SKM-1 (cell line): ENCODE measurements around the gene ISM2.

Source experiments
- DNase-seq: peaks from one replicate; lab custom pipeline; 2025; ENCODE audit not compliant: unreplicated experiment; lab: John Stamatoyannopoulos, UW

ISM2 gene

DNA sequence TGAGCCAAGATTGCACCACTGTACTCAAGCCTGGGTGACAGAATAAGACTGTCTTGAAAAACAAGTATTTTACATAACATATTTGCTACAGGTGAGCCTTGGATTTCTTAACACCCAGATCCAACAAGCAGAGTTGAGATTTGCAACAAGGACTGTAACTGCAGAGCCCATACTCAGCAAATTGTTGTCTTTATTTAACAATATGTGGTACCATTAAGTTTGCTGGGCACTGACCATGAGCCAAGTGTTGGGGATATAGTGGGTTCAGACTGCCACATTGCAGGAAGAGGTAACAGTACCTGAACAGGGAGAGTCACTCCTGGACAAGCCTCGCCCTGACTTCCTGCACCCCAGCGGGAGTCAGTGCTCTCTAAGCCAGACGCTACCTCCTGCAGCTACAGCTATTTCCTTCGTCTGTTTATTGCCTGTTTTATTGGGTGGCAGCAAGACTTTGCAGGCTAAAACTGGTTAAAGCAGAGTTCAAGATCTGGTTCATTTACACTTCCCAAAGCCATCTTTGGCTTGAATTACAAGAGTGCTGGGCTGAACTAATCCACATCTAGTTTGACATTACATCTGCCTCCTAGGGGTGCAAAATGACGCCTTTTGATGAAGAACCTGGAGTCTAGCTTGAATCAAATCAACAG lies 28.3 kb downstream of the ISM2 start:
- no peak for DNase-seq

DNA sequence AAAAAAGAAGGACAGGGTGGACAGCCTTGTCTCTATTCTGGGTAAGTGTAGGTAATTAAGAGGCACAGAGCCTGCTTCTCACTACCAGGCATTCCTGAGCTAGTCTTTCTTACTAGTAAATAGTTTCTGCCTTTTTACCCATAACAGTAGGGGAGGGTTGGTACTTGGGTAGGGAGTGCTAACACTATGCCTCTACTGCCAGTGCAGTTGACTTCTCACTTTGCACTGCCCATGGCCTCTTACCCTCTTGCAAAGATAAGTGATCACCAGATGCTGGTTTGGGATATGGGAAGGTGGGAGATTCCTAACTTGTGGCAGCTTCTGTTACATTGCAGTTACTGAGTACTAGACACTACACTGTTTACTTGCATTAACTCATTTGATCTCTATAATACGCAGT lies 29.1 kb downstream of the ISM2 start:
- DNase-seq, result no peak

DNA sequence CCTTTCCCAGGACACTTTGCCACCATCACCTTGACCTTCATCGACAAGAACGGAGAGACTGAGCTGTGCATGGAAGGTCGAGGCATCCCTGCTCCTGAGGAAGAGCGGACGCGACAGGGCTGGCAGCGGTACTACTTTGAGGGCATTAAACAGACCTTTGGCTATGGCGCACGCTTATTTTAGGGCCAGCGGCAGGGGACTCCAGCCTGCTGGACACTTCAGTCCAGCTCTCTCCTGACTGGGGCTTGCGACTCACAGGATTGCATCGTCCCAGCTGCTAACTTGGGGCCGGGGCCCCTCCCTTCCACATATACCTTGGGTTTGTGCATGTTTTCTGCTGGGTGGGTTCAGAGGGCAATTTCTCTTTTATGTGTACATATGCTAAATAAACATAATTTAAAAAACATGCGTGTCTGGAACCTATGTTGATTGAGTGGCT lies 29.5 kb downstream of the ISM2 start:
- DNase-seq, result no peak

DNA sequence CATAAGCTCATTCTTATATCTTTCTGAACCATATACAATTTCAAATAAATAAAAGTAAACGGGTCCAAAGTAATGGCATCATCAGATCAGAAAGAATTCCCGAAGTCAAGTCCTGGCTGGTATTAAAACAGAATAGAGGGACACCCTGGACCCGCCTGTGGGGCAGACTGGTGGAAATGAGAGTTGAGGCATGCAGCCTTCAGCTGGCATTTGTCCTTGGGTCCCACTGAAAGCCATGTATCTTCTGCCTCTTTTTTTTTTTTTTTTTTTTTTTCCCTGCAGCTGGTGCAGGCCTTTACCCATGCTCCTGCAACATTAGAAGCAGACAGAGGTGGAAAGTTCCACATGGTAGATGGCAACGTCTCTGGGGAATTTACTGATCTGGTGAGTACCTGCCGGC lies 30.8 kb downstream of the ISM2 start:
- no peak for DNase-seq

DNA sequence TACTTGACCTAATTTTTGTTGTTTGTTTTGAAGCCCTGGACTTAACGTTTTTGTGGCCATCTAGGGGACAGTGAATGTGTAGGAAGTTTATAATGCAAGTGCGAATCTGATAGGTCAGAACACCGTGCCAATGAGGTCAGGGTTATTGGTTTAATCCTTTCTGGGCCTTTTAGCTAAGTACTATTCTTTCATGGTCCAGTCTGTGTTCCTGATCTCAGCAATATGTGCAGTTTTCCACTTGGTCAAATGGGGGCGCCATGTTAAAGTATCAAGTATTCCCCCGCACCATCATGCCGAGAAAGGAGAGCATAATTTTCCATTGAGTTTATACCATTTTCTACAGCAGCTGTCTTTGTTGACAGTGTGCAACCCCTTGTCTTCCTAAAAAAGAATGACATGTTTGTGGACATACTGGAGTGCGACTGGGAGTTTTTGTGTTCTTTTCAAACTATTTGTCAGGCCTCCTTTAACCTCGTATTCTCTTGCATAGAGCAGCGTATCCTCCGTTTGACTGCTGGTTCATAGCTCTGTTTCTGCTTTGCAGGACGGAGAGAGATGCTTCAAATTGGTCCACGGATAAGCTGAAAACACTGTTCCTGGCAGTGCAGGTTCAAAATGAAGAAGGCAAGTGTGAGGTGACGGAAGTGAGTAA lies 39.4 kb downstream of the ISM2 start:
- peak; percentile 22 for DNase-seq

DNA sequence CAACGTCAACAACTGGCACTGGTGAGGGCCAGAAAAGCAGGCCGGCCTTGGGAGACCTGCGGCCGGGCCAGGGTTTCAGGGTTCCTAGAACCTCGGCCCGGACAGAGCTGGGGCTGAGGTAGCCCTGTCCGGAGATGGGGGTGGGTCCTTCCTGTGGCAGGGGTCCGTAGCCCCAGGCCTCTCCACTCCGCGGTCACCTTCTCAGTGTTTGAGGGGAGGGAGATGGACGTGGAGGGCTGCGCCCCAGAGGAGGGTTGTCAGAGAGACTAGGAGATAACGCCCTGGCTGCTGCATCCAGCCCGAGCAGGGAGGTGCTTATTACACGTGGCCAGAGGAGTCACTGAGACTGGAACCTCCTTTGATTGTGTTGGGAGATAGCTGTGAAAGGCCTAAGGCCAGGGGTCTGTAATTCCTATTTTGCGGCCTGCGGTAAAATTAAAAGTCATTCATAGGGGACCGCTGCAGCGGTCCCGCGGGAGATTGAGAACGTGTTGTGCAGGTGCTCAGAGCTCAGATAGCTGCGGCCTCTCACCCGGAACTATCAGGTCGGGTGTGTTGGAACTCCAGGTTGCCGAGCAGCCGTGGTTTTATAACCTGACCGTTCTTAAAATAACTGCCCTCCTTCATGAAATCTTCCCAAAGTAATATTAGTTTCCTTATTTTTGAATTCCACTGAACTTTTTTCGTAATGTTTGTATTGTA lies 40.2 kb downstream of the ISM2 start:
- no peak for DNase-seq

DNA sequence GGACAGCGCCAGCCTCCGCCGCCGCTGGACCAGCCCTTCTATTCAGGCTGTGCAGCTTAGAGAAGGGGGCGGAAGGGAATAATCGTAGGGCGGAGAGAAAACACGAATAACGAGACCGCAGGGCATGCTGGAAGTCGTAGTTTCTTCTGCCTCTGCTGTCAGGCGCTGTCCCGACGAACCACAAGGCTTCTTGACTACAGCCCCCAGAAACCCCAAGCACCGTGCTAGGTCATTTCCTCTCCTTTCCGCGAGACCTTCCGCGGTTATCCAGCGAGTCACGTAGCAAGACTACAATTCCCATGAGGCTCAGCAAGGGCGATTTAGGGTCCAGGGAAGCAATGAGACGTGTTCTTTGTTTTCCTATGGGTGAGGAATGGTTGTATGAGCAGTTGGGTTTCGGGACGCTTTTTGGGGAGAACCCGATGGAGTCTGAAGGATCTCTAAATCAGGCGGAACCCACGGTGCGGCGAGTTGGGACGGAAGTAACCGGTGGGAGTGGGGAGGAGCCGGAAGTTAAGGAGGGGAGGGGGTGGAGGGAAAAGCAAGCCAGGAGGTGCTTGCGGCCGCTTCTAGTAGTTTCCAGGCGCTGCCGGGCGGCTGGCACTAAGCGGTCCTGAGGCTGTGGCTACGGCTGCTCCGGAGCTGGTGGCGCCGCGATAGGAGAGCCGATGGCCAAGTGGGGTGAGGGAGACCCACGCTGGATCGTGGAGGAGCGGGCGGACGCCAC lies 40.9 kb downstream of the ISM2 start, which contains the start of the genes AHSA1 and VIPAS39:
TSS of gene AHSA1 (plus strand) at position 572 of the 727 bp plus-strand sequence. CDS start at position 669, 97 bp downstream.
TSS of gene VIPAS39 (minus strand) at position 80 of the 727 bp plus-strand sequence. CDS start 3,499 bp downstream, outside the sequence.
- DNase-seq, result peak; percentile 77

DNA sequence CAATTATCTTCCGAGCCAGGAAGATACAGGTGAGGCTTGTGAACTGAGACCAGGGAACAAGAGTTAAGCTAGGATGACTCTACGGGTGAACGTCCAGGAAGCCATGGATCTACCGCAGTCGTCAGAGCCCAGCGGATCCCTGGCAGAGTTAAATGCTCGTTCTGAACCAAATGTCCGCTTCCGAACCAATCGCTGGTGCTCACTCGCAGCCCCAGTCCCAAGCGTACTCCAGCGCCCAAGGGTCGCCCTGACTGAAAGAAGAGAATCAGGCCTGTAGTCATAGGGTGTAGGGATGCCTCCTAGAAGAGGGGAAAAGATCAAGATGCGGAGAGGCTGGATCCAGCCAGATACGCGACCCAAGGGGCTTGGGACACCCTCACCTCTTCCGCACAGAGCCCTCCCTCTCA lies 41.5 kb downstream of the ISM2 start:
- no peak for DNase-seq

DNA sequence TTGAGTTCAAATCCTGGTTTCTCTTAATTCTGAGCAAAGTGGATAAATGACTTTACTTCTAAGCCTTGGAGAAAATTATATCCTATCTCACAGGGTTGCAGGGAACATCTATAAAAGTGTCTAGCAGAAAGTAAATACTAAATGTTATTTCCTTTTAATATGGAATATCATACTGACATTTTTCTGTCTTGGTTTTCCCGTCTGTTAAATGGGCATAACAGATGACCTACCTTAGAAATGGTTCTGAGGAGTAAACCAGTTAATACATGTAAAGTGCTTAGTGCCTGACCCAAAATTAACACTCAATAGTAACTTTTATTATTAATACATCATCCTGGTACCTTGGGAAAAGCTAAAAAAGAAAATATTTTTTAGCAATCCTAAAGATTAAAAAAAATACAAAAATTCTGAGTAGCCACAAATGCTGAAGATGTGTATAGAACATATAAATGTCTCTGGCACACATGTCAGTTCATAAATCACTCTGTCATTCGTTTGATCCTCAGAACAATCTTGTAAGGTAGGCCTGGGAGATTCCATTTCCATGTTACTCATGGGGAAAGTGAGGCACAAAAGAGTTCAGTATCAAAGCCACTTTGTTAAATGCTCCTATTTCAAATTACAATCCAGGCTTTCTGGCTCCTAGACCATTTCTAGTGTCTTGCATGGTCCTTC lies 42.5 kb downstream of the ISM2 start:
- no peak for DNase-seq

DNA sequence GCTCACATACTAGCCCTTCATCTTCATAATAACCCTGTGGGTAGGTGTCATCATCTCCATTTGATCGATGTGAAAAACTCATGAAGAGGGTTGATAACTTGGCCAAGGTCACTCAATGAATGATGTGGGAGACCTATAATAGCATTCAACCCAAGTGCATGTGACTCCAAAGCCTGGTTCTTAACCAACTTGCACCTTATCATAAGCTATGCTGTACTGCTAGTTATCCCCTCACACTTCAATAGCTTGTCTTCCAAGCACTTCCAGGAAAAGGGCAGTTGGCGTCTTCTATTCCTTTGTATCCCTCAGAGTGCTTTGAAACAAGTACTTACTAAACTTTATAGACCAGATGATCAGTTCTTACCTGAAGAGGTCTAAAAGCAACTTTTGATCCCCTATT lies 56.4 kb downstream of the ISM2 start:
- no peak for DNase-seq

DNA sequence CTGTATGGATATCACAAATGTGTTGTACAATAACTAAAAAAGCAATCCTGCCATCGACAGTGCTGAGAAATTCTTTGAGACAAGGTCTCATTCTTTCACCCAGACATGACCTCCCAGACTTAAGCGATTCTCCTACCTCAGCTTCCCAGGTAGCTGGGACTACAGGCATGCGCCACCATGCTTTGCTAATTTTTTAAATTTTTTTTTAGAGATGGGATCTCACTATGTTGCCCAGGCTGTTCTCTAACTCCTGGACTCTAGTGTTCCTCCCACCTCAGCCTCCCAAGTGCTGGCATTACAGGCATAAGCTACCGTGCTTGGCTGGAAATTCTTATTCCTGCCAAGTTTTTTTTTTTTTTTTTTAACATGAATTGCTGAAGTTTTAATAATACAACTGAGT lies 58.8 kb downstream of the ISM2 start:
- no peak for DNase-seq

DNA sequence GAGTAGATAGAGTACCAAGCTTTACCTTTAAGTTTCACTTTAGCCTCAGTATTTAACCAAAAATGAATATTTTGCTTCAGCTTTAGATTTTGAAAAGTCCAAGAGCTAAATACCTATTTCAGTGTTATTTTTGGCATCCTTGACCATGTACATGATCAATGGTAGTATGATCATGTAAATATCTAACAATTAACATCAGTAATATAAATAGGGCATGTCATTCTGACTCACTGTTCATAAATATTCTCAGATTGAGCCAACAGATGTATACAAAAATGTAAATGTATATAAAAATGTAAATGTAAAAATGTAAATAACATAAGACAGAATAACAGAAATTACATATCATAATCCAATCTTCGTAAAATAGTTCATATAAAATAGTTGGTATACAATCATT lies 60.0 kb downstream of the ISM2 start:
- DNase-seq, result no peak

DNA sequence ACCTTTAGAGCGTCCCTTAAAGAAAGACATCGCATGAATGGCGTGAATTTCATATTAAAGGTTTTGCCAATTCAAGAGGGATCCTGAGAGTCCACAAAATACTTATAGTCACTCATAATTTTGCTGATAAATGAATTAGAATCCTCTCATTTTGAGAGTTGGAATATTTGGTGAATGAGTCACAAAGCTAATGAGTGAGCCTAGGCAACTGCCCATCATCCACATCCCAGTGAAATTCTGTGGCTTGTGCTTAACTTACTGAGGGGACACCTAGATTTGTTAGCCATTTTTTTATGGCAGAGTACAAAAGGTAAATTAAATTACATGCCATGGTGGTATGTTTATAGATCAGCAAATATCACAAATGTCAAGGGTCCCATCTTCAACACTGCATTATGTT lies 62.6 kb downstream of the ISM2 start:
- no peak for DNase-seq

DNA sequence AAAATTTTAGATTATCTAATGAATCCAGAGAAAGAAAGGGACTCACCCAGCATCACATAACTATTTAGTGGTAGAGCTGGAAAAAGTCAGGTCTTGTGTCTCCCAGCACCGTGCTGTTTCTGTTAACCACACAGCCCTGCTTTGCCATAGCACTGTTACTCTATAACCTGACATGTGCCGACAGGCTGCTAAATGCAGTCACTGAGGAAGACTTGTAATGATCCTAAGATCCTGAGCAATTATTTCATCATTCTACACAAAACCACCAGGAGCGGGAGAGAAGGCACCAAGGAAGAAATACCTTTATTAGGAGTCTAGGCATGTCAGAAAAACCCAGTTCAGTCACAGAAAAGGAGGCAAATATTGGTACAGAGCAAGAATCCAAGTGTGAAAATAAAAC lies 72.2 kb downstream of the ISM2 start:
- DNase-seq, result no peak

DNA sequence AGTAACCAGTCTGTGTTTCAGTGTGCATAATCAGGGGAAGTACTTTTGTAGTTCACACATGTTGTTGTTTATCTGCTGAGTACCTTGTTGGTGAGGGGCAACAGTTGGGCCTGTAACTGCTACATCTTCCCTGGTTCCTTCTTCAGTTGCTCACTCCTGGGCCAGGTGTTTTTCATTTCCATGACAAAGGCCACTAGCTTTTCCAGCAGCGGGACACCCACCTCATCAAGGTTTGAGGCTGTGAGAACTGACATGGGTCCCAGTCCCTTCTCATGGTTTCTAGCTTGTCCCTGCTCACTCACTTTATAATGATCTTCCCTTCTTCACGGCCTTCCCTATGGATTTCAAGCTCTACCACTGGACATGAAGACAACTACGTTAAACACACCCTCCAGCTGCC lies 73.8 kb downstream of the ISM2 start:
- no peak for DNase-seq
